MM.1S (cell line): ENCODE results near the gene TBX6.

Source experiments
- DNase-seq: peaks from one replicate; pipeline ENCODE4 v3.0.0-alpha.2; 2015
- H2AFZ ChIP-seq: fragments of 300-600 bp; sonication (generic); 2 replicates; pipeline ENCODE4 v1.6.0; 2016; ENCODE audit warnings: antibody characterized with exemption, low read length
- H3F3A ChIP-seq: fragments of 300-600 bp; sonication (generic); 2 replicates; pipeline ENCODE4 v1.6.1; 2016; ENCODE audit warnings: mild to moderate bottlenecking, antibody characterized with exemption, low read length, moderate library complexity, mixed read lengths; ENCODE audit not compliant: insufficient read depth
- H3K27ac ChIP-seq: fragments of 300-600 bp; sonication (generic); 2 replicates; pipeline ENCODE4 v1.5.1; 2016; ENCODE audit warnings: mild to moderate bottlenecking, low read length
- H3K27me3 ChIP-seq: fragments of 300-600 bp; sonication (generic); replicated peaks from 2 replicates; pipeline ENCODE4 v1.6.0; 2016; ENCODE audit warnings: low read length; ENCODE audit not compliant: insufficient read depth
- H3K36me3 ChIP-seq: fragments of 300-600 bp; sonication (generic); replicated peaks from 2 replicates; pipeline ENCODE4 v1.6.1; 2016; ENCODE audit warnings: mild to moderate bottlenecking, low read length, mixed read lengths; ENCODE audit not compliant: insufficient read depth
- H3K4me1 ChIP-seq: fragments of 300-600 bp; sonication (generic); 2 replicates; pipeline ENCODE4 v1.6.1; 2016; ENCODE audit warnings: low read length, mixed read lengths
- H3K4me2 ChIP-seq: fragments of 300-600 bp; sonication (generic); 2 replicates; pipeline ENCODE4 v1.6.0; 2016; ENCODE audit warnings: low read depth, low read length
- H3K4me3 ChIP-seq: fragments of 300-600 bp; sonication (generic); 2 replicates; pipeline ENCODE4 v1.5.1; 2016; ENCODE audit warnings: low read length, mixed read lengths
- H3K79me2 ChIP-seq: fragments of 300-600 bp; sonication (generic); 2 replicates; pipeline ENCODE4 v1.6.1; 2016; ENCODE audit warnings: mixed run types, low read length, mixed read lengths
- H3K9ac ChIP-seq: fragments of 300-600 bp; sonication (generic); 2 replicates; pipeline ENCODE4 v1.6.1; 2016; ENCODE audit warnings: low read length, mixed read lengths
- H3K9me2 ChIP-seq: fragments of 300-600 bp; sonication (generic); replicated peaks from 2 replicates; pipeline ENCODE4 v1.6.1; 2016; ENCODE audit warnings: mild to moderate bottlenecking, low read length, mixed read lengths; ENCODE audit not compliant: insufficient read depth
- H3K9me3 ChIP-seq: fragments of 300-600 bp; sonication (generic); replicated peaks from 2 replicates; pipeline ENCODE4 v1.6.1; 2016; ENCODE audit warnings: mild to moderate bottlenecking, low read length, mixed read lengths; ENCODE audit not compliant: insufficient read depth
- H4K20me1 ChIP-seq: fragments of 300-600 bp; sonication (generic); 2 replicates; pipeline ENCODE4 v1.6.1; 2016; ENCODE audit warnings: mild to moderate bottlenecking, low read length, moderate library complexity, mixed read lengths; ENCODE audit not compliant: insufficient read depth
- CTCF ChIP-seq: fragments of 300-600 bp; sonication (generic); IDR thresholded peaks from 2 replicates; pipeline ENCODE4 v1.5.1; 2016; ENCODE audit warnings: antibody characterized with exemption, low read length, mixed read lengths
- EZH2 ChIP-seq: fragments of 300-600 bp; sonication (generic); optimal IDR thresholded peaks from 2 replicates; pipeline ENCODE3; 2017; ENCODE audit warnings: low read depth, mild to moderate bottlenecking, antibody characterized with exemption, low read length, mixed read lengths
- EZH2phosphoT487 ChIP-seq: fragments of 300-600 bp; sonication (generic); IDR thresholded peaks from 2 replicates; pipeline ENCODE4 v1.6.1; 2018; ENCODE audit warnings: antibody characterized with exemption, low read length

The TBX6 gene

GRCh38 chr16:30104492-30104891 lies 12.8 kb upstream of the TBX6 start:
- H4K20me1 ChIP-seq, result no peaks in the 10 kb centered on the region
- H3K27me3 ChIP-seq, result no peaks in the 10 kb centered on the region
- no peak for TF ChIP-seq CTCF
- no peak for TF ChIP-seq EZH2phosphoT487
- TF ChIP-seq EZH2, result no peak
- H3F3A ChIP-seq, result no peaks in the 10 kb centered on the region
- no peaks in the 10 kb centered on the region for H3K9me2 ChIP-seq
- H3K36me3 ChIP-seq, result no peaks in the 10 kb centered on the region
- H3K4me2 ChIP-seq, result no peak overlapping the region
- H3K4me3 ChIP-seq, result no peak overlapping the region
- H3K4me1 ChIP-seq, result no peaks in the 10 kb centered on the region
- no peak overlapping the region for H3K27ac ChIP-seq
- no peak overlapping the region for H2AFZ ChIP-seq
- DNase-seq, result no peak
- H3K9me3 ChIP-seq, result no peaks in the 10 kb centered on the region
- no peak overlapping the region for H3K9ac ChIP-seq
- no peaks in the 10 kb centered on the region for H3K79me2 ChIP-seq

GRCh38 chr16:30104090-30104489 lies 12.4 kb upstream of the TBX6 start:
- no peak for DNase-seq
- no peak overlapping the region for H3K4me3 ChIP-seq
- H3K27ac ChIP-seq, result no peak overlapping the region
- no peak for TF ChIP-seq EZH2phosphoT487
- TF ChIP-seq CTCF, result no peak
- no peak for TF ChIP-seq EZH2
- H3K4me1 ChIP-seq, result no peaks in the 10 kb centered on the region
- H3F3A ChIP-seq, result no peaks in the 10 kb centered on the region
- no peak overlapping the region for H3K9ac ChIP-seq
- no peaks in the 10 kb centered on the region for H3K79me2 ChIP-seq
- H3K4me2 ChIP-seq, result no peak overlapping the region
- H3K36me3 ChIP-seq, result no peaks in the 10 kb centered on the region
- H2AFZ ChIP-seq, result no peak overlapping the region
- no peaks in the 10 kb centered on the region for H3K27me3 ChIP-seq
- no peaks in the 10 kb centered on the region for H3K9me3 ChIP-seq
- no peaks in the 10 kb centered on the region for H4K20me1 ChIP-seq
- H3K9me2 ChIP-seq, result no peaks in the 10 kb centered on the region

- Histone ChIP-seq H3K9ac (no peak overlapping the region), H3K27me3 (no peaks in the 10 kb centered on the region), H3K9me3 (no peaks in the 10 kb centered on the region), H3K79me2 (peaks cover 21% of the 10 kb centered on the region), H3K27ac (no peak overlapping the region), H3K36me3 (no peaks in the 10 kb centered on the region), H3K4me1 (peaks cover 24% of the 10 kb centered on the region), H3F3A (peaks cover 22% of the 10 kb centered on the region), H3K4me3 (0 out of 2 replicates have a peak overlapping the region, but pooled peaks have one; percentile 59), H3K9me2 (no peaks in the 10 kb centered on the region), H3K4me2 (peak overlapping the region; percentile 81; the same call in 1 of the 2 replicates), H4K20me1 (no peaks in the 10 kb centered on the region), H2AFZ (peak overlapping the region; percentile 97; the same call in 1 of the 2 replicates)
- TF ChIP-seq EZH2 (no peak), EZH2phosphoT487 (no peak), CTCF (no peak)
- DNase-seq, result no peak
Observed at GRCh38 chr16:30096862-30097563, 5.3 kb upstream of the TBX6 start.
